Dedifferentiated amniotic fluid mesenchymal stem cell (primary cell): ENCODE results near the gene LUZP1.

Experiments used
- DNase-seq: peaks from one replicate; pipeline ENCODE4 v3.0.0-alpha.2; 2016; ENCODE audit errors: extremely low spot score

Gene LUZP1

GRCh38 chr1:23084880-23085279 lies 83.8 kb downstream of the LUZP1 start:
- no peak for DNase-seq

DNA sequence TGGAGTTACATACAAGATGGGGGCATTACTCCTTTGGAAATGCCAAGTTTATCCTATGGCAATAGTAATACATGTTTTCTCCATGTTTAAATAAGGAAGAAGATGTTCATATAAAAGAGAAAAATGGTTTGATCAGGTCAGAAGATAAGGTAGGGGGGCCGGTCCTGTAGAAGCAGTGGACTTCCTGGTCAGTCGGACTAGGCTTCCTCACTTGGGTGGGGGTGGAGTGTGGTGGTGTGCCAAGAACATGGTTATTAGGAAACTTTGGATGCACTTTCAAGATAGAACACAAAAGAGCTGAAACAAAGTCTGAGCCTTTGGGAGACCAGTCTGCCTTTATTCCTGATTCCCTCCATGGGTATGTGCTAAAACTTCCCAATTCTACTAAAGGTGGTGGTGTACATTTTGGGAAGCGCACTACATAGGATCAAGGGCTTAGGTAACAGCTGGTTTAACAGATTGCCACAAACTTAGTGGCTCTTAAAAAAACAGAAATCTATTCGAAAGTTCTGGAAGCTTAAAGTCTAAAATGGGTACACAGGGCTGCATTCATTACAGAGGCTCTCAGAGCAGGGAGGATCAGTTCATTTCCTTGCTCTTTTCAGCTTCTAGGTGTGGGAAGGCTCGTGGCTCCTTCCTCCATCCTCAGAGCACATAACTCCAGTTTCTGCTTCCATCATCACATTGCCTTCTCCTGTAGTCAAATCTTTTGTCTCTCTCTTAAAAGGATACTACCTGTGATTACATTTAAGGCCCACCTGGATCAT lies 84.8 kb downstream of the LUZP1 start:
- DNase-seq = no peak

GRCh38 chr1:23081376-23081775 lies 87.3 kb downstream of the LUZP1 start:
- no peak for DNase-seq

GRCh38 chr1:23080885-23081284 lies 87.8 kb downstream of the LUZP1 start:
- no peak for DNase-seq

- no peak for DNase-seq
These were observed 89.6 kb downstream of the LUZP1 start for GRCh38 chr1:23079025-23079424.

- DNase-seq = no peak
These were observed 94.6 kb downstream of the LUZP1 start for GRCh38 chr1:23074012-23074411.

- no peak for DNase-seq
These were observed 99.0 kb downstream of the LUZP1 start for GRCh38 chr1:23069675-23070074.

DNA sequence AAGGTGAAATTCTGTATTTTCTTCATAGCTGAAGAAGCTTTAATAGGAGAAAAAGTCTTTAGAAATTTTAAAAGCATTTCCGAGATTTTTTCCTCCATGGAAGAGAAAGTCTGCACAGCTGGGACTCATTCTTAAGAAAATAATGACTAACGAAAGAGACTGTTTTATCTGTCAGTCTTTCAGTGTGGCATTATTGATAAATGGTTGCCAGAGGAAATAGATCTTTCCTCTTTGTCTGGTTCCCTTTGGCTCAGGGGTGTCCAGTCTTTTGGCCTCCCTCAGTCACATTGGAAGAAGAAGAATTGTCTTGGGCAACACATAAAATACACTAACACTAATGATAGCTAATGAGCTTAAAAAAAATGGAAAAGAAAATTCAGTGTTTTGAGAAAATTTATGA lies 99.5 kb downstream of the LUZP1 start:
- no peak for DNase-seq

DNA sequence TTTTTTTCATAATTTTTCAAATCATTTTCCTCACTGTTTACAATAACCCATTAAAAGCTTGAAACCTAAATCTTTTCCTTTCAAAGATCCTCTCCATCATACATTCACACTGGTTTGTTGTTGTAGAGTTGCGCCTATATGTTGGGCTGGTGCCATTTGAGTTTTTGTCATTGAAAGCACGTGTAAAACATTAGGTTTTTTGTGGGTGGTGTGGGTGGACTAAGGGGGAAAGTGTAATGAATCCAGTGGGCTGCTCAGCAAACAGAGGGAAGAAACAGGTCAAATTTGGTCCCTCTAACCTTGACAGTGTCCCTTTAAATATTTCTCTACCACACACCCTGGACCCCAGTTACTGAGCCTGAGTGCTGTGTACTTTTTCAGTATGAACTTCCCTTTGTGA lies 102.6 kb downstream of the LUZP1 start:
- DNase-seq = no peak

GRCh38 chr1:23065385-23065784 lies 103.3 kb downstream of the LUZP1 start:
- no peak for DNase-seq

DNA sequence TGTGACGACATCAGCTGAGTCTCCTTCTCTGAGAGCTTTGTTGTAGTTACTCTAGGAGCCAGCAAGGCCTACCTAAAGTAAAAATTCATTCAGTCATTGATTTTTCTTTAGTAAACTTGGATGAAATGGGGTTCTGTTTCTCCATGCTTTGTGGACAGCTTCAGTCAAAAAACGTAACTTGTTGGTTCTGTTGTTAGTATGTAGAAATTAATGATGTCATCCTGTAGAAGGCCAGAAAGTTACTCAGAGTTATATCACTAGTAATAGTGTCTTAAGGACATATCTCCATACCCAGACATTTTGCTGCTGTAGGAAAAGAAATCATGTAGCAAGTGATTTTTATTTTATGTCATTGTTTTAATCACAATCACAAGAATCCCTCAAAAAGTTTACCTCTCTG lies 106.4 kb downstream of the LUZP1 start:
- DNase-seq = no peak

GRCh38 chr1:23057301-23057700 lies 111.4 kb downstream of the LUZP1 start:
- no peak for DNase-seq

DNA sequence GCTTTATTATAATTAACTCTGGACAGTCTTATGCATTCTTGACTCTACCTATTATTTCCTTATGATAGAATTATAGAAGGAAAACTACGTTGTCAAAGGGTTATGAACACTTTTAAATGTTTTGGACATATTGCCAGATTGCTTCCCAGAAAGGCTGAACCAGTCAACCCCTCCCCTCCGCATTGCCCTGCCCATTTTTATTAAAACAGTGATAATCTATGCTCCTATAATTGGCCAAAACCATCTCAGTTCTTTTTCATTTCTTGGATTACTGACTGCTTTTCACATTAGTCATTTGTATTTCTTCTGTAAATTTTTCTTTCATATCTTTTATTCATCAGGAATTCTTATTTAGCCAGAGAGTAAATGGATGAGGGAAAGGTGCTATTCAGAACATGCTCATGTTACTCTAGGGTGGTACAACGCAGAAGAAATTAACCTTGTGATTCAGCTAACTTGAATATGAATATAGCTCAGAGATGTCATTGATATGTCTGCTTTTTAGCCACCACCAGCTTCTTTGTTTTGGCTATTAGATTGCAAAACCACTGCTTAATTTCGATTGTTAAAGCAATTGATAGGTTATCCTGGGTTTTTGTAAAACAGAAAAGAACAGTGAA lies 117.3 kb downstream of the LUZP1 start:
- no peak for DNase-seq

DNA sequence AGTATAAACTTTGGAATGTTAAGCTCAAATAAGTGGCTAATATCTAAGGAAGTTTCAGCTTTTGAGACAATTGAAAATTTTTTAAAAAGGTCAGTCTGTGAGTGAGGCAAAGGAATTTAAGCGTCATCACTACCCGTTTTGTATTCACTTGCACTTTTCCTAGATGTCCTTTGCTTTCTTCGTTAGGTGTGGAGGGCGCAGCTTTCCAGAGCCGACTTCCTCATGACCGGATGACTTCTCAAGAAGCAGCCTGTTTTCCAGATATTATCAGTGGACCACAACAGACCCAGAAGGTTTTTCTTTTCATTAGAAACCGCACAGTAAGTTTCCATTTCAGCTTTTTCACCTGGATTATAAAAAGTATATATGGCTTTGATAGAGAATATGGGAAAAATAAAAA lies 118.5 kb downstream of the LUZP1 start:
- DNase-seq = no peak

- no peak for DNase-seq
These were observed 124.6 kb downstream of the LUZP1 start for GRCh38 chr1:23044035-23044434.

DNA sequence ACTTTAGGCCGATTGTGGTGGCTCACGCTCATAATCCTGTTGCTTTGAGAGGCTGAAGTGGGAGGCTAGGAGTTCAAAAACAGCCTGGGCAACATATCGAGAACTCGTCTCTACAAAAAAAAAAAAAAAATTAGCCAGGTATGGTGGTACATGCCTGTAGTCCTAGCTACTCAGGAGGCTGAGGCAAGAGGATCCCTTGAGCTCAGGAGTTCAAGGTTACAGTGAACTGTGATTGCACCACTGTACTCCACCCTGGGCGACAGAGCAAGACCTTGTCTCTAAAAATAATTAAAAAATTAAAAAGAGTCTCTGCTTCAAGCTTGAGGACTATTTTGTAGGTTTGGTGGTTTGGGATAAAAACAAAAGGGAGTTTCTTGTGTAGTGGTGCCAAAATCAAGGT lies 128.1 kb downstream of the LUZP1 start:
- no peak for DNase-seq

GRCh38 chr1:23039308-23039826 lies 129.3 kb downstream of the LUZP1 start:
- no peak for DNase-seq

DNA sequence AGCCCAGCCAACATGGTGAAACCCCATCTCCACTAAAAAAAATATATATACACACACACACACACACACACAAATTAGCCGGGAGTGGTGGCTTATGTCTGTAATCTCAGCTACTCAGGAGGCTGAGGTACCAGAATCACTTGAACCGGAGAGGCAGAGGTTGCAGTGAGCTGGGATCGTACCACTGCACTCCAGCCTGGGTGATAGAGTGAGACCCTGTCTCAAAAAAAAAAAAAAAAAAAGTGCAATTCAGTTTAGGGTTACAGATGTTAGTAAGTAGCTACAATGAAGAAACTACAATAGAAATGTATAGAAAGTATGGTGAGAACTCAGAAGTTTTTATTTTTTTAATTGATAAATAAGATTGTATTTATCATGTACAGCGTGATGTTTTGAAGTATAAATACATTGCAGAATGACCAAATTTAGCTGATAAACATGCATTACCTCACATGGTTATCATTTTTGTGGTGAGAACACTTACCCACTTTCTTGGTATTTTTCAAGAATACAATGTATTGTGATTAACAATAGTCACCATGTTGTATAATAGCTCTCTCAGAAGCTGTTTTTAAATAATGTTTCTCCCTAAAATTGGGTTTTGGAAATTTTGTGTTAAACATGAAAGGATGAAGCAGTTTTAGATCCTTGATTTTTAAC lies 131.4 kb downstream of the LUZP1 start:
- DNase-seq = no peak

DNA sequence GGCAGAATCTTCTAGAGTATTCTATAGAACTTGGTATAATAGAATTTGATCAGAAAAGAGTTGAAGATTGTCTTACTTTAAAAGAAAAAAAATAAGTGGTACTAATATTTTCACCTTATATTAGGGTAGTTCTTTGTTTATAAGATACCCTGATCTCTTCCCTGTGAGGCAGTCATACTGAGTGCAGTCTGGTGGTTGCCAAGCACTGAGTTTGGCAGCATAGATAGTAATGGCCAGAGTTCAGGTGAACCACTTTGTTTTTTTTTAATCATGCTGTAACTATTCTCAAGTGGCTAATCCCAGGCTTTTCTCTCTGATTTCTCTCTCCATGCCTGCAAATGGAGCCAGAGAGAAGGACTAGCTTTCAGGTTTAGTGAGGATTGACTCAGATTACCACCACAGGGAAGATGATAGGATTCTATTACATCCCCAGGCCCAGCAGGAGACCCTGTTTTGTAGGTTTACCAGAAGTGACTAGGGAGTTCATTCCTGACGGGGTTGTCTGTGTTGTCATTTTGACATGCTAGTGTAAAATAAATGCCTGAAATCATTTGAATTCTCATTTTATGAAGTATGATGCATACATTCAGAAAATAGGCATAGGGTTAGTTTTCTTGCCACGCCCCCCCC lies 132.7 kb downstream of the LUZP1 start:
- DNase-seq = no peak
